Activated CD4-positive, alpha-beta T cell treated with anti-CD3 and anti-CD28 coated beads, Interleukin-2, Interleukin-4, amounts not matched to agents 100 ng/mL and 50 ng/mL, durations not matched to agents 16 hours and 8 hours (primary cell): ENCODE results near the gene TMEM203.

Experiments
- DNase-seq: peaks from one replicate; pipeline ENCODE4 v3.0.0-alpha.2; 2020; ENCODE audit warnings: low spot score

Gene TMEM203

DNA sequence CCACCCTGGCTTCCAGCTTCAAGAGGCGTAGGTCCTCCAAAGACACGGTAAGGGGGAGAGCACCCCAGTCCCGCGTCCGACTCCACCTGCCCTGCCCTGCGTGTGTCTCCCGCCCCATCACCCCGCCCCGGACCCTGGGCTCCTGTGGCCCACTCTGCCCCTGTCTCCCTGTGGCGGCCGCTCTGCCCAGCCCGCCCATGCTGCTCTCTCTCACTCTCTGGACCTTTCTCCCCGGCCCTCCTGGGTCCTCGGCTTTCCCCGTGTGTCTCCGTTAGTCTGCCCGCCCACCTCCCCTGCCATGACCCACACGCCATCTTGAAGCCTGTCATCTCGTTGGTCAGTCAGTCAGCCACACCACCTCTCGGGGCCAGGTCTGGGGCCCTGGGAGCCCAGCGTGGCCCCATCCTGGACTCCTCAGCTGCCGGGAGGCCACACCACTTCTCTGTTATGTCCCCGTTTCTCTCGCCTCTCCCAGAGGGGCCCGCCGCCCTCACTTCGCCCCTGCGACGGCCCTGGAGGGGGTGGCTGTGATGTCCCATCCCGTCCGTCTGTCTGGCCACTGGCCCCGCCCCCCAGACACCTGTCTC lies 40.1 kb downstream of the TMEM203 start:
- no peak for DNase-seq

DNA sequence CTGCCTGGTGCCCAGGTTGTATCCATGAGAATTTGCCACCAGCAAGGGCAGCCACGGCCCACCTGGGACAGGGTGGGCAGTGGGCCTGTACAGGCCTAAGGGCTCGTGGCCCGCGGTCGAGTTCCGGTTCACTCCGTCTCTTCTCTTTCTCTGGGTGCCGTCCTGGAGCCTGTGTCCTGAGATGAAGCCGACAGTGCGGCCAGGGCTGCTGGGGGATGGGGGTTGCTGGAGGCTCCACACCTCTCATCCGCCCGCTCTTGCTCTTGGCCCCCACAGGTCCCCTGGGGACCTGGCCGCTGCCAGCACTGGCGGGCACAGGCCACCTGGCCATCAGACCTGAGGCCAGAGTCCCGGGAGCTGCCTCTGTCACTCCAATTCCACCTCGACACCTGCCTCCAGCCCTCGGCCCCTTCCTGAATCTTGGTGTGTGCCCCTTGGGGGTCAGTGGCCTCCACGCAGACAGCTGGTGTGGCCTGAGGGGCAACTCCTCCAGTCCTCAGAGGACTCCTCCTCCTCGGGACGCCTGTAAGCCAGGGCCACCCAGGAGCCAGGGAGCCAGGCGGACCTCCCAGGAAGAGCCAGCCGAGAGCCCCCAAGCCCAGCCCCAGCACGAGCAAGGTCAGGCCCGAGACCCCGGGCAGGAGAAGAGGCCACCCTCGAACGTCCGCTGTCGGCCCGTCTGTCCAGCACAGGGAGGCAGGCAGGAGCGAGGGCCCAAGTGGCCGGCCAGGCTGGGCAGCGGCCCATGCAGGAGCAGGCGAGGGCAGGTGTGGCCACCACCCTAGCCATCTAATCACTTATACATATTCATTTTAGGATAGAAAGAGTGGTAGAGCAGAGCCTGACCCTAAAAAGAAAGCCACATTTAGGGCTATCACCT lies 40.8 kb downstream of the TMEM203 start:
- no peak for DNase-seq

DNA sequence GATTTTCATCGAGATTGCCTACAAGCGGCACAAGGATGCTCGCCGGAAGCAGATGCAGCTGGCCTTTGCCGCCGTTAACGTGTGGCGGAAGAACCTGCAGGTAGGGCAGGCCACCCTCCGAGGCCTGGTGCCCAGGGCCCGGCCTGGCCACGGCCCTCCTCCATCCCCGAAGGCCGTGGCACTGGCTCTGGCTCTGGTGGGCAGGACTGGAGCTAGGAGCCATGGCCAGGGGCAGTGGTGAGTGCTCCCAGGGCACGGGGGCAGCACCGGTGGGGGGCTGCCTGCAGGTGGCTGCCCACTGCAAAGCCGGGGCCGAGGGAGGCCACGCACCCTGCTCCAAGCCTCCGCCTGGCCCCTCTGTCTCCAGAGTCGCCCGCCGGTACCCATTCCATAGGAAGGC lies 41.6 kb downstream of the TMEM203 start:
- no peak for DNase-seq

DNA sequence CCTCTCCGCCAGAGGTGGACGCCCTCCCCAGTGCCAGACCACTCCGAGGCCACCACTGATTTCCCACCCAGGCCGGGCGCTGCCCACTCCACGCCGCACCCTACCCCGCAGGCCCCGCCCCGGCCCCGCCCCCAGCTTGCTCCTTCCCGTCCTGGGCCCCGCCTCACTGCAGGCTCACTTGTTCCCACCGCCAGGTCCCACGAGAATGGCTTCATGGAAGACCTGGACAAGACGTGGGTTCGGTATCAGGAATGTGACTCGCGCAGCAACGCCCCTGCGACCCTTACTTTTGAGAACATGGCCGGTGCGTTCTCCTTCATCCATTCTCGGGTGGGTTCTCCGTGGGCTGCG lies 42.1 kb downstream of the TMEM203 start:
- DNase-seq: no peak

DNA sequence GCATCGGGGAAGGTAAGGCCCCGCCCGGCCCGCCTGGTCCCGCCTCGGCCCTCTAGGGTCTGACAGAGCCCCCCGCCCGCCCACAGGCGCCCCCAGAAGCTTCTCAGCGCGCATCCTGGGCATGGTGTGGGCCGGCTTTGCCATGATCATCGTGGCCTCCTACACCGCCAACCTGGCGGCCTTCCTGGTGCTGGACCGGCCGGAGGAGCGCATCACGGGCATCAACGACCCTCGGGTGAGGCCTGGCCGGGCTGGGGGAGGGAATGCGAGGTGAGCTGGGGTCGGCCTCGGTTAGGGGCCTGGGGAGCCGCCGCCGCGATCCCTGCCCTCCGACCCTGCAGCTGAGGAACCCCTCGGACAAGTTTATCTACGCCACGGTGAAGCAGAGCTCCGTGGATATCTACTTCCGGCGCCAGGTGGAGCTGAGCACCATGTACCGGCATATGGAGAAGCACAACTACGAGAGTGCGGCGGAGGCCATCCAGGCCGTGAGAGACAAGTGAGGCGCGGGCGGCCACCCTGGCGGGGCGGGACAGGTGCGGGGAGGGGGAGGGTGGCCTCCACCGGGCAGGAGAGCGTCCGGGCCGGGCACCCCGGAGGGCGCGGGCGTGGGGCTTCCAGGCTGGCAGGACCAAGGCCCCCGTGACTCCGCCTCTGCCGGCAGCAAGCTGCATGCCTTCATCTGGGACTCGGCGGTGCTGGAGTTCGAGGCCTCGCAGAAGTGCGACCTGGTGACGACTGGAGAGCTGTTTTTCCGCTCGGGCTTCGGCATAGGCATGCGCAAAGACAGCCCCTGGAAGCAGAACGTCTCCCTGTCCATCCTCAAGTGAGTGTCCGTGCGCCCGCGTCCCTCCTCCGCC lies 42.7 kb downstream of the TMEM203 start:
- no peak for DNase-seq

DNA sequence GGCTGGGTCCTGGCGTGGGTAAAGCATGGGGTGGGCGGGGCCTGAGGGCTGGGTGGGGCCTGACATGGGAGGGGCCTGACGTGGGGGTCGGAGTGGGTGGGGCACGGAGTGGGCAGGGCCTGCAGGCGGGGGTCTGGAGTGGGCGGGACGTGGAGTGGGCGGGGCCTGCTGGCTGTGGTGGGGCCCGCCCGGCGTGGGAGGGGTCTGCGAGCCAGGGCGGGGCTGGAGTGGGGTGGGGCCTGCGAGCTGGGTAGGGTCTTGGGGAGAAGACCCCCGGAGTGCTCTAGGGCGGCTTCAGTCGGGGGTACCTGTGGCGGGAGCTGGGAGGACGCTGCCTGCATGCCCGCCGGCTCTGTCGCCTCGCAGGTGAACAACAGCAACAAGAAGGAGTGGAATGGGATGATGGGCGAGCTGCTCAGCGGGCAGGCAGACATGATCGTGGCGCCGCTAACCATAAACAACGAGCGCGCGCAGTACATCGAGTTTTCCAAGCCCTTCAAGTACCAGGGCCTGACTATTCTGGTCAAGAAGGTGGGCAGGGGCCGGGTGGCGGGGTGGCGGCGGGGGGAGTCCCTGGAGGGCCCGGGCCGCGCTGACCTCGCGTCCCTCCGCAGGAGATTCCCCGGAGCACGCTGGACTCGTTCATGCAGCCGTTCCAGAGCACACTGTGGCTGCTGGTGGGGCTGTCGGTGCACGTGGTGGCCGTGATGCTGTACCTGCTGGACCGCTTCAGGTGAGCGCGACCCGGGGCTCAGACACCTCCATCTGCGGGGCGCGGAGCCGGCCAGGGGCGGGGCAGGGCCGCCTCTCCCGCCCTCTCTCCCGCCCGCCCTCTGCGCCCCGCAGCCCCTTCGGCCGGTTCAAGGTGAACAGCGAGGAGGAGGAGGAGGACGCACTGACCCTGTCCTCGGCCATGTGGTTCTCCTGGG lies 43.6 kb downstream of the TMEM203 start:
- no peak for DNase-seq

DNA sequence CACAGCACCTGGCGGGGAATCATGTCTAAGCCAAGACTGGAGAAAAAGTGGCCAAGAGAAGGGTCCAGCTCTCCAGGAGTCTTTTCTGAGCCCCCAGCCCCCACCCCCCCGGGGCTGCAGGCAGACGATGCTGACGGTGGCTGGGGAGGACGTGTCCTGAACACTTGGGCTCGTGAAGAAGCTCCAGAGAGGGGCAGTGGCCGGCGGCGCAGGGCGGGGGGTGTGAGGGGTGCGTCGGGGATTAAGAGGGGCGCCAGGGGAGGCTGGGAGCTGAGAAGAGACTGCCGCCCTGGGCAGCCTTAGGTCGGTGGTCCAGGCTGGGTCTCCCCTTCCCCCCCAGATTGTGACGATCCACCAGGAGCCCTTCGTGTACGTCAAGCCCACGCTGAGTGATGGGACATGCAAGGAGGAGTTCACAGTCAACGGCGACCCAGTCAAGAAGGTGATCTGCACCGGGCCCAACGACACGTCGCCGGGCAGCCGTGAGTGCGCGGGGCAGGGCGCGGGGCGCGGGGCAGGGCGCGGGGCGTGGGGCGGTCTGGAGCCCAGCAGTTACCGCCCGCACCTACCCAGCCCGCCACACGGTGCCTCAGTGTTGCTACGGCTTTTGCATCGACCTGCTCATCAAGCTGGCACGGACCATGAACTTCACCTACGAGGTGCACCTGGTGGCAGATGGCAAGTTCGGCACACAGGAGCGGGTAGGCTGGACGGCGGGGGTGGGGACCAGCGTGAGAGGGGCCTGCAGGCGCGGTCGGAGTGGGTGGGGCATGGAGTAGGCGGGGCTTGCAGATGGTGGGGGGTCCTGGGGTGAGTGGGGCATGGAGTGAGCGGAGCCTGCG lies 44.5 kb downstream of the TMEM203 start:
- no peak for DNase-seq

DNA sequence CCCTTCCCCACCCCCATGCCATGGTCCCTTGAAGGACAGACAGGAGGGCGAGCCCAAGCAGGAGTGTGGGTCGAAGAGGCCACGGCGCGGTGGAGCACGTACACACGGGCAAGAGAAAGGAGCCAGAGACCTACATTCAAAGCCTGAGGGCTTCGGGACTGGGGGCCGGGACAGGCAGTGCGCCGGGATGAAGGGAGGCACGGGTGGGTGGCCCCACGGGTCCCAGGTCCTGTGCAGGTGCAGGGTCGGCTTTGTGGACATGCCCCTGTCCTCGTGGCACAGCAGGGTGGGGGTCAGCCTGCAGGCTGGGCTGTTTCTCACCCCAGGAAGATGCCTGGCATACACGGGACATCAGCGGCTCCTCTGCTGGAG lies 45.4 kb downstream of the TMEM203 start:
- DNase-seq: no peak

DNA sequence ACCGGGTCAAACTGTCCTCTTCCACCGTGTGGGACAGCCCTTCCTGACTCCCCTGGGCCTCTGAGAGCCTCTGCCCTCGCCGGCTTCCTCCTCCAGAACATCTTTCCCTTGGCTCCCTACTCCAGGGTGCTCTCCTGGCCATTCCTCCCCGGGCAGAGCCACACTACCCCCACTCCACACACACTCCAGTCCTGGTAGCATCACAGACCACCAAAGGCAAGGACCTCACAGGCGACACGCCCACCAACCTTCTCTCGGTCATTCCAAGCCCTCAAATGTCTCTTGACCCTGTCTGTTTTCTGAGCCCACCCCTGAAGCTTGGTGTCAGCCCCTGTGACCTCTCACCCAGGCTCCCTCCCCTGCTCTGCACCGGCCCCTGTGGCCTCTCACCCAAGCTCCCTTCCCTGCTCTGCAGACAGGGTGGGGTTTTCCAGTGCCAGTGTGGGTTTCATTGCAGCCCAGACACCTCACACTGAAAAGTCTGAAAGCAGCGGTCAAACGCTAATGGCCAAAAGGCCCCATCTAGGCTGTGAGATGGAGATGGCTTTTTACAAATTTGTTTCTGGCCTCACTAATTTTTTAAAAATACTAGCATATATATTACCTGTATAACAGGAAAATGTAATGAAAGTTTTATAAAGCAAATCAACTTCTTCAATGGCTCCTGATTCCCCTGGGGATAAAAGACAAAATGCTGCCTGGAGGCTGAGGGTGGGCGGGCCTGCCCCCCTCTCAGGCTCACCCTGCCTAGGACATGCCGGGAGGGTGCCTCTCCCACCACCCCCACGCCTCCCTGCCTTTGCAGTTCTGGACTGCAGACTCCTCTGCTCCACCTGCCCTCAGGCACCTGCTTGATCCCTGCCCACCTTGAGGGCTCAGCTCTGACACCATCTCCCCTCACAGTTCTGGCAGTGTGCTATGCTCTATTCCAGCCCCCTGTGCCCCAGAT lies 46.1 kb downstream of the TMEM203 start:
- DNase-seq: no peak

DNA sequence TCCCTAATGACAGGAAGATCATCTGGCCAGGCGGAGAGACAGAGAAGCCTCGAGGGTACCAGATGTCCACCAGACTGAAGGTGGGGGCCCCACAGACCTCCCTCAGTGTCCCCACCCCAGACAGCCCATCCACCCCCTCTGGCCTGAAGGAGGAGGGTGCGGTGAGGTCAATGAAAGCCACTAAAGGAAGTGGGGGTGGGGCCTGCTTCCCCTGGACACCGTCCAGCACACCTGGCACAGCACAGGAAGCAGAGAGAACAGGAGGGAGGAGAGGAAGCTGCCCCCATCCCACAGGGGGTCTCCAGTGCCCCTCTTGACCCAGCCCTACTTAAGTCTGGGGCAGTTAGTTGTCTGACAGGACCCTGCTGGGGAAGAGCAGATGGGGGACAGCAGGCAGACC lies 46.8 kb downstream of the TMEM203 start:
- DNase-seq: no peak

DNA sequence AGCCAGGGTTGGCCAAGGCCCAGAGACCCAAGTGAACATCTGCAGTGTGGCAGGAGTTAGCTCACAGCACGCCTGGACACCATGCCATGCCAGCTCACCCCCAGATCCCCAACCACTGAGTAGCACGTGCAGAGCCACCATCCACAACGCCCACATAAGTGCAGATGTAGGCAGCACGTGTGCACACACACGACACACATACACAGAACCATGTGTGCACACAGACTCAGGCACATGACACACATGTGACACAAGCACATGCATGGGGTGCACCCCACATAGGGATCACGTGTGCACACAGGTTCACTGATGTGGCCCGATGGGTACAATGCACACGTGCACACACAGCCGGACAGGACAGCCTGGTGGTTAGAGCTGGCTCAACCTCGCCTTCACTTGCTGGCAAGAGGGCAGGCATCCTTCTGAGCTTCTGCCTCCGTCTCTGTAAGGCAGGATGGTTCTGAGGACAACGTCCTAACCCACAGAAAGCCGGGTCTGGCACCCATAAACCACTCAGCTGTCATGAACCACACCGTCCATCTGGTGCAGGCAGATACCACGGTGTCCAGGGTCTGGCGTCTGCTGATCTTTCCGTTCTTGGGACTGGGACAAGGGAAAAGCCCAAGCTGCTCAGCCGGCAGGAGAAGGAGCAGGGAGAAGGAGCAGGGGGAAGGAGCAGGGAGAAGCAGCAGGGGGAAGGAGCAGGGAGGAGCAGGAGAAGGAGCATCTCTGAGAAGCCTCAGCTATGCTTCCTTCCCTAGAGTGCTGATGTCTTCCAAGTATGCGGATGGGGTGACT lies 47.6 kb downstream of the TMEM203 start:
- no peak for DNase-seq

DNA sequence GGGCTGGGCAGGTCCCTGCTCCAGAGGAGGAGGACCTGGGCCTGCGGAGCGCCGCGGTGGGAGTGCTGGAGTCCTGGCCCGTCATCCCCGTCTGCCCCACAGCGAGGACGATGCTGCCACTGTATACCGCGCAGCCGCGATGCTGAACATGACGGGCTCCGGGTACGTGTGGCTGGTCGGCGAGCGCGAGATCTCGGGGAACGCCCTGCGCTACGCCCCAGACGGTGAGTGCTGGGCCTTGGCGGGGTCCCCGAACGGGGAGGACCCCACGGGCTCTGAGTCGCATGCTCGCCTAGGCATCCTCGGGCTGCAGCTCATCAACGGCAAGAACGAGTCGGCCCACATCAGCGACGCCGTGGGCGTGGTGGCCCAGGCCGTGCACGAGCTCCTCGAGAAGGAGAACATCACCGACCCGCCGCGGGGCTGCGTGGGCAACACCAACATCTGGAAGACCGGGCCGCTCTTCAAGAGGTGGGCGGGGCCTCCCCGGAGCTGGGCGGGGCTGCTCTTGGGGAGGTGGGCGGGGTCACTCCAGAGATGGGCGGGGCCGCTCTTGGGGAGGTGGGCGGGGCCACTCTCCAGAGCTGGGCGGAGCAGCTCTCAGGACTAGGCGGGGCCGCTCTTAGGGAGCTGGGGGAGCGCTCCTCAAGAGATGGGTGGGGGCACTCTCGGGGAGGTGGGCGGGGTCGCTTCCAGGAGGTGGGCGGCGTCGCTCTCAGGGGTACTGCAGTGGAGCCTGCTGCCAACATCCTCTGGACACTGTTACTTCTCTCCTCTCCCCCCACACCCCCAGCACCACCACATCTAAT lies 48.7 kb downstream of the TMEM203 start:
- DNase-seq: peak; percentile 61
